Glomerular endothelial cell (primary cell): Measurements from ENCODE around the gene SCEL. TPM values are rescaled to one million over a fixed set of nuclear protein-coding genes. Genes with fewer than 3 reads are reported as not detected.
"Not testable (repeated sequence)": the region's sequence is repeated elsewhere in the genome, so short reads cannot be mapped to it uniquely, and the experiment has no call there.

Source experiments
- DNase-seq: peaks from one replicate; pipeline ENCODE4 v3.0.0-alpha.2; 2011; ENCODE audit warnings: low read depth, low spot score; ENCODE audit errors: extremely low read depth
- total RNA-seq: library from RNA; depleted of rRNA; stranded (reverse); fragments of >200 nt; gene quantifications from 2 replicates; pipeline ENCODE4 v1.2.3, GENCODE V29; 2015

Gene SCEL
- total RNA-seq, 1 donor from 2014 or later: not detected

GRCh38 chr13:77650409-77650808 lies 114.9 kb downstream of the SCEL start:
- no peak for DNase-seq

DNA sequence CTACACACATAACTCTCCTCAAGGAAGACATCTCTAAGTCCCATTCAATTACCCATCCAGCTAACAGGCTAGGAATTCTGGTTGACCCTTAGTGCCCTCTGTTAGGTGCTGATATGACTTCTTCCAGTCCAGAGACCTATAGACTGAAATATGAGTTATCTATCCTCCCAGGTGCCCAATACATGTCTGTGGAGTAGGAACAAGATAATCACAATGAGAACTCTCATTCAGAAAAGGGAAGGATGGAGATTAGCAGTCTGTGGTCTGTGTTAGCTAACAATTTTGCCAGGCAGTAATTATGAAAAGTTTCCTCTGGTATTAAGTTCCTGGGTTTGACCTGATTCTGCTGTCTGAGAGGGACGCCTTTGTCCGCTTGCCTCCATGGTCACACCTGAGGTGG lies 117.8 kb downstream of the SCEL start:
- no peak for DNase-seq

GRCh38 chr13:77660016-77660415 lies 124.5 kb downstream of the SCEL start:
- DNase-seq: not testable (repeated sequence)

DNA sequence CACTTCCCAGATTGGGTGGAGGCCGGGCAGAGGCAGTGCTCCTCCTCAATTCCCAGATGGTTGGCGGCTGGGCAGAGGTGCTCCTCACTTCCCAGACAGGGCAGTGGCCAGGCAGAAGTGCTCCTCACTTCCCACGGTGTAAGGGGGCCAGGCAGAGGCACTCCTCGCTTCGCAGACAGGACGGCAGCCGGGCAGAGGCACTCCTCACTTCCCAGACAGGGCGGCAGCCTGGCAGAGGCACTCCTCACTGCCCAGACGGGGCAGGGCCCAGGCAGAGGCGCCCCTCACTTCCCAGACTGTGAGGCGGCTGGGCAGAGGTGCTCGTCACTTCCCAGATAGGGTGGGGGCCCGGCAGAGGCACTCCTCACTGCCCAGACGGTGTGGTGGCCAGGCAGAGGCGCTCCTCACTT lies 125.3 kb downstream of the SCEL start:
- no peak for DNase-seq

- DNase-seq: not testable (repeated sequence)
Observed at GRCh38 chr13:77662301-77662700, 126.8 kb downstream of the SCEL start.

- not testable (repeated sequence) for DNase-seq
Observed at GRCh38 chr13:77662831-77663230, 127.3 kb downstream of the SCEL start.

DNA sequence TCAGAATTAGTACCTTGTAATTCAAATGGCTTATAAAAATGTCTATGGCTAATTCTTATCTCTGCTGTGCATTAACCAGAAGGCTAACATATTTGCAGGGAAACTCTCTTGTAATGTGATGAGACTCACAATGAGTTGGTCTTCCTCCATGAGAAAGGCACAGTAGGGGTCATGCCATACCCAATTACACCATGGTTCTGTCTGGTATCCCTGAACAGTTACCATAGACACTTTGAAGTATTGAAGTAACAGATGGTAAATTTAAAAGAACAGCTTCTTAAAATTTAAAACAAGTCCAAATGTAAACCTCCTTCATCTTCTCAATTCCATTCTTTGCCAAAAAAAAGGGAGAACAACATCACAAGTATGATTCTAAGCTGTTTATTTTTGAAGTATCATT lies 139.3 kb downstream of the SCEL start:
- no peak for DNase-seq

DNA sequence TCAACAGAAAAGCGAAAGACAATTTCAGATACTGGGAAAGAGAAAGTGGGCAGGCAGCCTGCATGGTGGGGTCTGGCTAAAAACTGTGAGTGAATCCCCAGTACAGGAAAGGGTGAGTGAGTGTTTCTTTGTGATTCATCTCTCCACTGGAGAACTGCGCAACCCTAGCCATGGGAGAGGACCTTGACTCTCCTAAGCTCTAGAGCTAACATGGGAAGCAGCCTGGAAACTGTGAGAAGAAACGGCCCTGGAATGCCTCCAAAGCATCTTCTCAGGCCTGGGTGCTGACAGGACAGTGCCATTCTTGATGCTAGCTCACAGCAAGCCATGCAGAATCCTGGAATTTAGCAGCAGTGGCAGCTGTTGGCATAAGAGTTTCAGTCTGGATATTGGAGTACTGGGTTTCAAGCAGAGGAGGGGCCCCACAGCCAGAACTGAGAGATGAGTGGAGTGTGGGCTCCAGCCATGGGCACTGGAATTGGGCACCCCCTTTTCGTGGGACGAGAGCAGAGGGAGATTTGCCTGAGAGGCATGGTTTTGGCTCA lies 143.3 kb downstream of the SCEL start:
- DNase-seq: no peak

DNA sequence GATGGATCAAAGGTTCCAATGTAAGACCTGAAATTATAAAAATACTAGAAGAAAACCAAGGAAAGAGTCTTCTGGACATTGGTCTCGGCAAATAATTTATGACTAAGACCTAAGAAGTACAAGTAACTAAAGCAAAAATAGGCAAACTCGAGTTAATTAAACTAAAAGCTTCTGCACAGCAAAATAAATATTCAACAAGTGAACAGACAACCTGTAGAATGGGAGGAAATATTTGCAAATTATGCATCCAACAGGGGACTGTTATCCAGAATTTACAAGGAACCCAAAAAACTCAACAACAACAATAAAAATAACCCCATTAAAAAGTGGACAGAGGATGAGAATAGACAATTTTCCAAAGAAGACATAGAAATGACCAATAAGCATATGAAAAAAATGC lies 152.3 kb downstream of the SCEL start:
- no peak for DNase-seq

DNA sequence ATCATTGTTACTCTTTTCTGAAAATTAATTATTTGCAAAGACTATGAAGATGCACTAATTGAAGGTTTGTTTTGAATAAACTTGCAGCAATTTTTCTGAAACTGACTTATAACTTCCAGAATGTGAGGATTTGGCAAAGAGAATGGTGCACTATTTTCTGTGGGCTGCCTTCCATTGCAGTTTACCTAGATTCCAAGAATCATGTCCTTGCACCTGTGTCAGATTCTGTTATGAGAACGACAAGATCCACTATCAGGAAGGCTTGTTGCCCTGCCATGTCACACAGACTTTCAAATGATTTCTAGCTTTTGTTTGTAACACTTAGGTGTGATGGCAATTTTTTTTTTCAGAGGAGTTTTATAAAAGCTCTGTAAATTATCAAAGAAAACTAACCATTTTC lies 156.4 kb downstream of the SCEL start:
- DNase-seq: no peak

GRCh38 chr13:77692746-77693448 lies 157.4 kb downstream of the SCEL start:
- DNase-seq: no peak

GRCh38 chr13:77693449-77693940 lies 158.0 kb downstream of the SCEL start:
- DNase-seq: no peak

Other genes with a start within 250 kb of the SCEL start
- gene MYCBP2, start 208.6 kb upstream of the SCEL start, total RNA-seq: 82.6 and 116 TPM in 2 replicates
- gene SLAIN1, start 162.0 kb downstream of the SCEL start, total RNA-seq: 3.4 and 3.8 TPM in 2 replicates